Measurements from ENCODE around the gene ZDHHC11. TPM values are rescaled to one million over a fixed set of nuclear protein-coding genes. Genes with fewer than 3 reads are reported as not detected.

Gene ZDHHC11
- total and polyA plus RNA-seq, 12 donors = 0.57 to 8.6 (median 2.9) TPM; not detected in 2

- H3K27ac ChIP-seq = no peak overlapping the region
- no peaks in the 10 kb centered on the region for H3K9me3 ChIP-seq (replicated peaks in 1 of 3)
- no peak for TF ChIP-seq POLR2A (IDR thresholded peaks at IDR 0.05)
- TF ChIP-seq CTCF (IDR thresholded peaks at IDR 0.05) = no peak
- DNase-seq = no peak
- peaks cover 0 to 85% of the 10 kb centered on the region in 2 donors for H3K36me3 ChIP-seq (replicated peaks in 1 of 2)
- intact Hi-C loops (cut with DNase I) = no loop called here
- H3K4me1 ChIP-seq (replicated peaks in 1 of 2) = no peaks in the 10 kb centered on the region
- WGBS, 4 donors = 80 to 89% (median 84%) methylated on average over 8 to 10 of the region's 10 CpGs
- H3K4me3 ChIP-seq = no peak overlapping the region
- H3K27me3 ChIP-seq = no peaks in the 10 kb centered on the region
Observed at GRCh38 chr5:872301-872700, 21.5 kb upstream of the ZDHHC11 start.

- H3K27ac ChIP-seq = no peak overlapping the region
- H3K4me1 ChIP-seq (replicated peaks in 1 of 2) = no peaks in the 10 kb centered on the region
- TF ChIP-seq CTCF (IDR thresholded peaks at IDR 0.05) (no peak), POLR2A (IDR thresholded peaks at IDR 0.05) (no peak)
- no peak for DNase-seq
- intact Hi-C loops (cut with DNase I) = no loop called here
- H3K36me3 ChIP-seq (replicated peaks in 1 of 2) = peaks cover 0 to 83% of the 10 kb centered on the region in 2 donors
- H3K27me3 ChIP-seq = no peaks in the 10 kb centered on the region
- no peak overlapping the region for H3K4me3 ChIP-seq
- 92 to 96% (median 93%) methylated on average over 28 to 29 of the region's 29 CpGs for WGBS, 4 donors
- no peaks in the 10 kb centered on the region for H3K9me3 ChIP-seq (replicated peaks in 1 of 3)
Observed at GRCh38 chr5:871596-872298, 21.0 kb upstream of the ZDHHC11 start.

GRCh38 chr5:870956-871355 lies 20.2 kb upstream of the ZDHHC11 start:
- no peak for DNase-seq
- no peaks in the 10 kb centered on the region for H3K4me1 ChIP-seq (replicated peaks in 1 of 2)
- H3K27me3 ChIP-seq = no peaks in the 10 kb centered on the region
- H3K36me3 ChIP-seq (replicated peaks in 1 of 2) = peaks cover 0 to 75% of the 10 kb centered on the region in 2 donors
- WGBS, 4 donors = 93 to 98% (median 96%) methylated on average over 5 of the region's 5 CpGs
- intact Hi-C loops (cut with DNase I) = no loop called here
- H3K27ac ChIP-seq = no peak overlapping the region
- no peaks in the 10 kb centered on the region for H3K9me3 ChIP-seq (replicated peaks in 1 of 3)
- H3K4me3 ChIP-seq = no peak overlapping the region
- TF ChIP-seq POLR2A (IDR thresholded peaks at IDR 0.05) = no peak
- no peak for TF ChIP-seq CTCF (IDR thresholded peaks at IDR 0.05)

GRCh38 chr5:868428-869135 lies 17.8 kb upstream of the ZDHHC11 start:
- intact Hi-C loops (cut with DNase I) = no loop called here
- 94 to 95% (median 95%) methylated on average over 9 to 16 of the region's 16 CpGs for WGBS, 4 donors
- DNase-seq = no peak

More at GRCh38 chr5:868428-869135, 17.8 kb upstream of the ZDHHC11 start:
- Histone ChIP-seq H3K27ac (no peak overlapping the region), H3K36me3 (replicated peaks in 1 of 2) (peaks cover 0 to 80% of the 10 kb centered on the region in 2 donors), H3K4me3 (no peak overlapping the region), H3K27me3 (no peaks in the 10 kb centered on the region), H3K9me3 (replicated peaks in 1 of 3) (no peaks in the 10 kb centered on the region), H3K4me1 (replicated peaks in 1 of 2) (no peaks in the 10 kb centered on the region)
- TF ChIP-seq POLR2A (IDR thresholded peaks at IDR 0.05) = no peak
- no peak for TF ChIP-seq CTCF (IDR thresholded peaks at IDR 0.05)
